Type B pancreatic cell (in vitro differentiated cells): ENCODE data around the gene ACTL8. TPM values are rescaled to one million over a fixed set of nuclear protein-coding genes. Genes with fewer than 3 reads are reported as not detected.

Experiments
- DNase-seq: peaks from one replicate; pipeline ENCODE4 v3.0.0; 2021; ENCODE audit warnings: mixed read lengths; ENCODE audit not compliant: unreplicated experiment; ENCODE audit errors: extremely low spot score
- H3K27ac Mint-ChIP-seq: 2 replicates; pipeline ENCODE4 v1.8.0; 2021; ENCODE audit warnings: mild to moderate bottlenecking, mixed read lengths
- H3K27me3 Mint-ChIP-seq: 2 replicates; pipeline ENCODE4 v1.8.0; 2021; ENCODE audit warnings: mixed read lengths
- H3K36me3 Mint-ChIP-seq: 2 replicates; pipeline ENCODE4 v1.8.0; 2021; ENCODE audit warnings: mixed read lengths
- H3K4me1 Mint-ChIP-seq: one replicate; pipeline ENCODE4 v1.8.0; 2021; ENCODE audit warnings: mixed read lengths; ENCODE audit not compliant: unreplicated experiment
- H3K4me3 Mint-ChIP-seq: 2 replicates; pipeline ENCODE4 v1.8.0; 2021; ENCODE audit warnings: mild to moderate bottlenecking, mixed read lengths
- H3K9me3 Mint-ChIP-seq: 2 replicates; pipeline ENCODE4 v1.8.0; 2021; ENCODE audit warnings: mixed read lengths
- CTCF ChIP-seq: fragments of 200-600 bp; sonication (generic); conservative IDR thresholded peaks from 2 replicates; pipeline ENCODE4 v1.5.0; 2021; ENCODE audit warnings: antibody characterized with exemption, mild to moderate bottlenecking
- total RNA-seq: library from RNA; stranded (reverse); gene quantifications from 2 replicates; pipeline ENCODE4 v1.2.1, GENCODE V29; 2021; ENCODE audit warnings: low replicate concordance

Gene ACTL8
- total RNA-seq, 1 donor from 2014 or later = 0.22 TPM

- no peaks in the 10 kb centered on the region for H3K36me3 Mint-ChIP-seq
- H3K4me1 Mint-ChIP-seq = no peaks in the 10 kb centered on the region
- no peak for DNase-seq
- no peak overlapping the region for H3K27ac Mint-ChIP-seq
- H3K27me3 Mint-ChIP-seq = peaks cover 18% of the 10 kb centered on the region
- no peak overlapping the region for H3K4me3 Mint-ChIP-seq
- TF ChIP-seq CTCF = no peak
- no peaks in the 10 kb centered on the region for H3K9me3 Mint-ChIP-seq
Measured at GRCh38 chr1:17851056-17851455, 95.9 kb downstream of the ACTL8 start.

GRCh38 chr1:17852383-17852782 lies 97.2 kb downstream of the ACTL8 start:
- H3K27ac Mint-ChIP-seq = no peak overlapping the region
- no peaks in the 10 kb centered on the region for H3K9me3 Mint-ChIP-seq
- TF ChIP-seq CTCF = no peak
- DNase-seq = no peak
- H3K4me1 Mint-ChIP-seq = no peaks in the 10 kb centered on the region
- peaks cover 8% of the 10 kb centered on the region for H3K27me3 Mint-ChIP-seq
- no peaks in the 10 kb centered on the region for H3K36me3 Mint-ChIP-seq
- H3K4me3 Mint-ChIP-seq = no peak overlapping the region

- Mint-ChIP-seq H3K27me3 (peaks cover 10% of the 10 kb centered on the region), H3K9me3 (no peaks in the 10 kb centered on the region), H3K4me1 (no peaks in the 10 kb centered on the region), H3K4me3 (no peak overlapping the region), H3K27ac (no peak overlapping the region), H3K36me3 (no peaks in the 10 kb centered on the region)
- TF ChIP-seq CTCF = no peak
- DNase-seq = no peak
Measured at GRCh38 chr1:17853241-17853935, 98.3 kb downstream of the ACTL8 start.

GRCh38 chr1:17856496-17857108 lies 101.5 kb downstream of the ACTL8 start:
- DNase-seq = no peak
- Mint-ChIP-seq H3K9me3 (no peaks in the 10 kb centered on the region), H3K27me3 (peaks cover 24% of the 10 kb centered on the region), H3K4me1 (no peaks in the 10 kb centered on the region), H3K27ac (no peak overlapping the region), H3K4me3 (no peak overlapping the region), H3K36me3 (no peaks in the 10 kb centered on the region)
- no peak for TF ChIP-seq CTCF

GRCh38 chr1:17857109-17857499 lies 102.0 kb downstream of the ACTL8 start:
- DNase-seq = no peak
- H3K4me1 Mint-ChIP-seq = no peaks in the 10 kb centered on the region
- H3K4me3 Mint-ChIP-seq = no peak overlapping the region
- peaks cover 24% of the 10 kb centered on the region for H3K27me3 Mint-ChIP-seq
- H3K9me3 Mint-ChIP-seq = no peaks in the 10 kb centered on the region
- H3K27ac Mint-ChIP-seq = no peak overlapping the region
- no peak for TF ChIP-seq CTCF
- H3K36me3 Mint-ChIP-seq = no peaks in the 10 kb centered on the region
